Ectodermal cell (in vitro differentiated cells): ENCODE measurements around the gene CCNI.
"Not testable (repeated sequence)": the region's sequence is repeated elsewhere in the genome, so short reads cannot be mapped to it uniquely, and the experiment has no call there.

Experiments
- H3K27ac ChIP-seq: 2 replicates; pipeline ENCODE4 v1.7.0; 2013; ENCODE audit warnings: mild to moderate bottlenecking, low read depth, low read length; ENCODE audit not compliant: insufficient read depth, poor library complexity, severe bottlenecking
- H3K27me3 ChIP-seq: 2 replicates; pipeline ENCODE4 v1.7.0; 2013; ENCODE audit warnings: mild to moderate bottlenecking, low read length; ENCODE audit not compliant: insufficient read depth, control insufficient read depth, poor library complexity, severe bottlenecking
- H3K36me3 ChIP-seq: one replicate; pipeline ENCODE4 v1.7.0; 2013; ENCODE audit warnings: low read length; ENCODE audit not compliant: control insufficient read depth, insufficient read depth
- H3K4me1 ChIP-seq: one replicate; pipeline ENCODE4 v1.7.0; 2013; ENCODE audit warnings: low read length; ENCODE audit not compliant: control insufficient read depth, insufficient read depth
- H3K4me3 ChIP-seq: 2 replicates; pipeline ENCODE4 v1.7.0; 2013; ENCODE audit warnings: low read depth, low read length, control low read depth; ENCODE audit not compliant: insufficient read depth
- H3K9me3 ChIP-seq: 2 replicates; pipeline ENCODE4 v1.7.0; 2013; ENCODE audit warnings: mild to moderate bottlenecking, low read length, moderate library complexity; ENCODE audit not compliant: control insufficient read depth
- WGBS, 2 experiments: methylation state at CpG; one replicate each; pipeline ENCODE4 v1.1.7; 2013; ENCODE audit warnings: missing lambda C conversion rate in 2 of 2; 5-methylcytosine and 5-hydroxymethylcytosine counted together

The CCNI gene

DNA sequence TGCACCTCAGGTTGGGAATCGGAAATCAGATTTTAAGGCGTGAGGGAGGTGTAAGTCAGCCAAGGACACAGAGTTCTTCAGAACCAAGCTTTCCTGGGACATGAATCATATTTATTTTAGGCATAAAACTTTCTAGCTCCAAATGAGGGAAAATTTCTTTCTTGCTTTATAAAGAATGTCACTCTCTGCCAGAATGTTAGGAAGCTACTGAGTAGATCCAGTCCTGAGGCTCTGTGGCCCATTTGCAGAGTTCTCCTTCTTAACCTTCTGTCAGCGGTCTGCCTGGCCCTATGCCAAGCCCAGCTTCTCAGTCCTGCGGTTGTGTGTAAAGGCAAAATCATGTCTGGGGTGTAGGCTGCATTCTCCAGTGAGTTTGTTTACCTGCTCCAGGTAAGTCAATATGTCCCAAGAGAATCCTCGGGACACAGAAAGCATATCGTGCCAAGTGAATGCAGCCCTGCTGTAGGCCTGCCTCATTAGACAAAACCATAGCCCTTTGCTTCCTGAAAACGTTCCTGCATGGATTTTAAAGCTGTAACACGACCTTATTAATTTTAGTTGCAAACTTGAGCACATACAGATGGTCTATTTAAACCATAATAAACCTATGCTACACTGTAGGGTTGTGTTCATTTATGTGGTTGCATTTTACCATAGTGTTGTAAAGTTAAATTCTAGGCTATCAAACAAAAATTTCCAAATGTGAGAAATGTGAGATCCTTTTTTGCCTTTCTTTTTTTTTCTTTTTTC is 29.2 kb upstream of the CCNI start:
- Histone ChIP-seq H3K9me3 (no peaks in the 10 kb centered on the region), H3K36me3 (no peaks in the 10 kb centered on the region), H3K4me1 (no peaks in the 10 kb centered on the region), H3K4me3 (no peak overlapping the region), H3K27ac (no peak overlapping the region), H3K27me3 (no peaks in the 10 kb centered on the region)
- WGBS, 2 experiments, result 89 to 93% methylated on average over 8 of the region's 8 CpGs

DNA sequence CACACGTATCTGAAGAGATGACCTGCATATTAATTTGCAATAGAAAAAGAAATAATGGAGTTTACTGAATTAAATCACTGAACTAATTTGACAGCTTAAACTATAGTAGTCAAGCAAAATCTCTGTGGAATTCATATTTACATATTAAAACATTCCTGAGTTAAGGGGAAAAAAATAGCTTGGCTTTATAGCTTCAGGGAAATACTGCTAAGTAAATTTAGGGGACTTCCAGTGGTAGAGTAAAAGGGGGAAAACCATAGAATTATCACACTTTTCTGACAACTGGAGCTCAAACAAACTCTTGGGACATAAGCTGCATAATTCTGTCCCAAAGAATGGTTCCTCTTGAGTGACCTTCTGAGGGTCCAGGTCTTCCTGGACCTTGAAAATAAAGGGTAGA is 28.6 kb upstream of the CCNI start:
- H3K4me1 ChIP-seq, result no peaks in the 10 kb centered on the region
- no peaks in the 10 kb centered on the region for H3K9me3 ChIP-seq
- H3K4me3 ChIP-seq, result no peak overlapping the region
- H3K27ac ChIP-seq, result no peak overlapping the region
- no peaks in the 10 kb centered on the region for H3K36me3 ChIP-seq
- no peaks in the 10 kb centered on the region for H3K27me3 ChIP-seq
- WGBS, 2 experiments, result 50 to 91% methylated on average over 1 of the region's 1 CpG

DNA sequence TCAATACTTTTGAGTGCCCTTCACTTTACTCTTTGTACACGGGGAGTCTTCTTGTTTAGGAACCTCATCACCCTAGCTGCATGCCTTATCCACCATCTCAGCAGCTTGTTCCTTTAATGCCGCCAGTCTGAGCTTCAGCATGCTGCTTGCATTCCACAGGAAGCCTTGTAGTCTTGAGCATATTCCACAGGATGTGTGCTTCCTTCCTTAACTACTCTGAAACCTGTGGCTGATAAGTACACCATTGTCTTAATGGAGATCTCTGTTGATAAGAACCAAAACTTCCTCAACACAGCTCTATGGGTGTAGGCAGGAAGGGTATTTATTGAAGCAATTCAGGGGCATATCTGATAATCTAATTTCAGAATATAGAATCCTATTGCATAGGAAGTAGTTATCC is 24.4 kb upstream of the CCNI start:
- 86 to 90% methylated on average over 2 of the region's 2 CpGs for WGBS, 2 experiments
- no peaks in the 10 kb centered on the region for H3K36me3 ChIP-seq
- H3K4me1 ChIP-seq, result no peaks in the 10 kb centered on the region
- no peaks in the 10 kb centered on the region for H3K27me3 ChIP-seq
- no peak overlapping the region for H3K4me3 ChIP-seq
- no peak overlapping the region for H3K27ac ChIP-seq
- H3K9me3 ChIP-seq, result no peaks in the 10 kb centered on the region

DNA sequence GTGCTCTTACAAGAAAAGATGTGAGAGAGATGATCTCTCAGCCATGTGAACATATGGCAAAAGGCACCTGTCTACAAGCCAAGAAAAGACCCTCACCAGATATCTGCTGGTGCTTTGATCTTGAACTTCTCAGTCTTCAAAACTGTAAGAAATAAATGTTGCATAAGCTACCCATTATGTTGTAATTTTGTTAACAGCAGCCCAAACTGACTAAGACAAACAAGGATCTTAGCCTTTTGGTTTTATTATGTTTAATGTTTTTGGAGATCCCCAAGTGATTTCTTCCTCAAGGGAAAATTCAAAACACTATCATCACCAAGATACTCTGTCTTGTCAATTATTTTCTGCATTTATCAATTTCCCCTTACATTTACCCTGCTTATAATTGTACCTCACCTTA is 21.8 kb upstream of the CCNI start:
- Histone ChIP-seq H3K27me3 (no peaks in the 10 kb centered on the region), H3K36me3 (no peaks in the 10 kb centered on the region), H3K9me3 (no peaks in the 10 kb centered on the region), H3K27ac (no peak overlapping the region), H3K4me1 (no peaks in the 10 kb centered on the region), H3K4me3 (no peak overlapping the region)

DNA sequence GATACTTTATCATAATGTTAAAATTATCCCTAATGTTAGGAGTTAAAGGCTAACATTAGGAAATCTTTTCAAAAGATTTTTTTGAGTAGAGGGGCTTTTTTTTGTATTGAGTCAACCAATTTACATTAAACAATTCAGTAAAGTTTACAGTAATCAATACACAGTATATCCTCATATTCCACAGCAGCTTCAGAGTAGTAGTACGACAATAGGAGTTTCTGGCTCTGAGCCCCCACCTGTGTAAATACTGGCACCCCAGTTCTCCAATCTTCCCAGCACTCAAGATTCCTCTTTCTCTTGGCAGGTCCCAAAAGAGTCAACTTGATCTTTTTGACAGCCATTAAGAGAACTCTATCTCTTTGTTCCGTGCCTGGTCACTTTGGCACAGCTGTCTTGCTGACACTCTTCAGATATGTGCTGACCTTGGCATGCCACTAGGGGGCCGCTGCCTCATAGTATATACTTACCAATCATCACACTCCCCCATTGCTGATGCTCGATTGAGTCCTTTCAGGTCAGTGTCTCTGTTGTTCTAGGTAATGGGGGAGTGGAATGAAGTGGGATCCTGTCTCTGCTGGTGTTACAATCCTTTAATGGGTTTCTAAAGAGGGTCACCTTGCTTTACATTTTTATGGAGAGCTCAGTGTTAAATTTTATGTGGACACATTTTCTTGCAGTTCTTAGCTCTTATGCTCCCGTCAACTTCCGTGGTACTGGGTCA is 19.5 kb upstream of the CCNI start:
- Histone ChIP-seq H3K27me3 (no peaks in the 10 kb centered on the region), H3K9me3 (no peaks in the 10 kb centered on the region), H3K4me3 (no peak overlapping the region), H3K27ac (no peak overlapping the region), H3K4me1 (no peaks in the 10 kb centered on the region), H3K36me3 (no peaks in the 10 kb centered on the region)
- 63% methylated on average over 5 to 6 of the region's 6 CpGs for WGBS, 2 experiments

DNA sequence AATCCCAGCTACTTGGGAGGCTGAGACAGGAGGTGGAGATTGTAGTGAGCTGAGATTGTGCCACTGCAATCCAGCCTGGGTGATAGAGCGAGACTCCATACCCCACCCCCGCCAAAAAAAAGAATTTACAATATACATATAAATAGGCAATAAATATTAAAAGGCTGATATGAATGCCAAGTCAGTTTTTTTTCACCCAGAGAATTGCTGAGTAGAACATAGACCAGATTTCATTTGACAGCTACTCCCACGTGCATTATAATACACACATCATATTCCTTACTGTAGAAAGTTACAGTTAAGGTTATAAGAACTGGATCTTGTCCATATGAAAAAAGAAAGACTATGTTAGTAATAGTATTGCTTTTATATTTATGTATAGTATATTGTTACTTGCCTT is 18.7 kb upstream of the CCNI start:
- 100% methylated on average over 1 of the region's 3 CpGs; no CpG with 5 or more reads in 1 of the 2 experiments for WGBS, 2 experiments
- Histone ChIP-seq H3K27ac (no peak overlapping the region), H3K27me3 (no peaks in the 10 kb centered on the region), H3K4me3 (no peak overlapping the region), H3K4me1 (no peaks in the 10 kb centered on the region), H3K9me3 (no peaks in the 10 kb centered on the region), H3K36me3 (no peaks in the 10 kb centered on the region)

DNA sequence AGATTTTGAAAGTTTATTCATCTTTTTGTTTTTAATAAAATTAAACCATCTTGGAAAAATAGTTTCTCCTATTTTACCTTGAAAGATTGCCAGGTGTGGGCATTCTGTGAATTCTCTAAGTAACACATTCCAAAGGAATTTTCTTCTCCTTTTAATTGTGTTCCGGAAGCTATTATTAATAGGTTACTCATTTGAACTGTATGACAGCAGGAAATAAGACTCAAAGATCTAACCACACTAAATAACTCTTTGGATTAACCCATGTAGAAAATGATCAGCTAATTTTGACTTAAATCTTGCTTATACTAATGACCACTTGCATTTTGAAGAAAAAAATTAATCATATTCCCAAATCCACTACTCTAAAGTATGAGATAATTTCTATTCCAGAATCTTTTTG is 17.6 kb upstream of the CCNI start:
- H3K27me3 ChIP-seq, result no peaks in the 10 kb centered on the region
- no peak overlapping the region for H3K4me3 ChIP-seq
- H3K36me3 ChIP-seq, result no peaks in the 10 kb centered on the region
- WGBS, 2 experiments, result 86% methylated on average over 1 of the region's 1 CpG; no CpG with 5 or more reads in 1 of the 2 experiments
- H3K9me3 ChIP-seq, result no peaks in the 10 kb centered on the region
- no peaks in the 10 kb centered on the region for H3K4me1 ChIP-seq
- H3K27ac ChIP-seq, result no peak overlapping the region

DNA sequence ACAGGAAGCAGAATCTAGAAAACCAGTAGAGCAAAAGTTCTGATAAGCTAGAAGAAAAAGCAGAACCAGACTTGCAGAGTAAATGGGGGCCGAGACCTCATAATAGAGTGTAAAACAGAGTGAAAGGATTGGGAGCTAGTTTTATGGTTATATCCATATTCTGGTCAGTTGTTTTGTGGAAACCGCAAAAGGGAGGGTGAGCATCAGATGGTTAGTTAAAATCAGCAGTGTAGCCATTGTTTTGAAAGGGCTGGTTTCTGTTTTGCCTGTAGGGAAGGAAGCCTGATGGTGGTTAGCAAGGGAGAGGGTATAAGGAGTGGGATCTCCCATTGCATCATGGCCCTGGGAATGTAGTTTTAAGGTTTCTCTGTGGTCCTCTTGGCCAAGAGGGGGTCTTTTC is 17.2 kb upstream of the CCNI start:
- Histone ChIP-seq H3K27ac (no peak overlapping the region), H3K36me3 (no peaks in the 10 kb centered on the region)

DNA sequence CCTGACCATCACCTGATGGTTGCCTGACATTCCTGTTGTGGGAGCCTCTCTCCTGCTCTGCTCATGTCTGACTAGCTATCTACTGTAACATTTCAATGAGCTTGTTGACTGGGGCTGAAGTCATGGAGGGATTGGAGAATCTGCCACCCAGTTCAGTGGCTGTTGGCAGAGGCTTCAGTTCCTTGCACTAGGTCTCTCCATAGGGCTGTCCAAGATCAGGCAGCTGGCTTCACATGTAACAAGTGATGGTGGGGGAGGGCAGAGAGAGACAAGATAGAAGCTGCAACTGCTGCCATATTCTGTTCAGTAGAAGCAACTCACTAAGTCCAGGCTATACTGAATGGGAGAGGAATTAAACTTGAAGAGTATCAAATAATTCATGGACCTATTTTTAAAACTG is 14.1 kb upstream of the CCNI start:
- Histone ChIP-seq H3K9me3 (no peaks in the 10 kb centered on the region), H3K27ac (no peak overlapping the region), H3K4me3 (no peak overlapping the region)

More for the DNA sequence above, 17.2 kb upstream of the CCNI start:
- Histone ChIP-seq H3K9me3 (no peaks in the 10 kb centered on the region), H3K4me3 (no peak overlapping the region), H3K4me1 (no peaks in the 10 kb centered on the region), H3K27me3 (no peaks in the 10 kb centered on the region)
- 91 to 98% methylated on average over 2 of the region's 2 CpGs for WGBS, 2 experiments

DNA sequence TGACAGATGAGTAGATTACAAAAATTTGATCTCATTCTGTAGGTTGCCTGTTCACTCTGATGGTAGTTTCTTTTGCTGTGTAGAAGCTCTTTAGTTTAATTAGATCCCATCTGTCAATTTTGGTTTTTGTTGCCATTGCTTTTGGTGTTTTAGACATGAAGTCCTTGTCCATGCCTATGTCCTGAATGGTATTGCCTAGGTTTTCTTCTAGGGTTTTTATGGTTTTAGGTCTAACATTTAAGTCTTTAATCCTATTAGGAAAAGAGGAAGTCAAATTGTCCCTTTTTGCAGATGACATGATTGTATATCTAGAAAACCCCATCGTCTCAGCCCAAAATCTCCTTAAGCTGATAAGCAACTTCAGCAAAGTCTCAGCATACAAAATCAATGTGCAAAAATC is 11.2 kb upstream of the CCNI start:
- H3K27ac ChIP-seq, H3K27me3 ChIP-seq, H3K4me3 ChIP-seq, H3K9me3 ChIP-seq, H3K36me3 ChIP-seq, H3K4me1 ChIP-seq: not testable (repeated sequence)
- WGBS, 2 experiments, result 80% methylated on average over 1 of the region's 1 CpG; no CpG with 5 or more reads in 1 of the 2 experiments

More for the DNA sequence above, 14.1 kb upstream of the CCNI start:
- no peaks in the 10 kb centered on the region for H3K36me3 ChIP-seq
- no peaks in the 10 kb centered on the region for H3K4me1 ChIP-seq
- H3K27me3 ChIP-seq, result no peaks in the 10 kb centered on the region
